ENCODE data around the gene UNC5A.

UNC5A gene

DNA sequence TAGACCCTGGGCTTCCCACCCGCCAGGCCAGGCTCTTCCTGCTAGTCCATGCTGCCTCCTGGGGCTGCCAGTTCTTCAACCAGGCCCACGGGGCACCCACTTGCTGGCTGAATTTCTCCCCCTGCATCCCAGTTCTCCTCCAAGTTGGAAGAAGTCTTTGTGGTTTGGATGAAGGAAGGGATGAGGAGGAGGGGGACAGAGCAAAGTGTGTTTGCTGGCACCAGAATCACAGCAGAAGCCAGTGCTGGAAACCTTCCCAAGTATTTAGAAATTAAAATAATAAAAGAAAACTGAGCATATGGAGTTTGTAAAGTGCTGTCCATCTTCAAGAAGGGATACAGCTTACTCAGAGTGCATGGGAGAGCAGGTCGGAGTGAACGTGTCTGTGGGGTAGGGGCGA is 19.4 kb upstream of the UNC5A start:
- H3K4me2 ChIP-seq (ENCODE audit: insufficient read depth, low read length), result no peak overlapping the region
- H3K36me3 ChIP-seq (ENCODE audit: insufficient read depth, low read length), result no peaks in the 10 kb centered on the region
- DNase-seq (no peak), ATAC-seq (ENCODE audit: insufficient read depth, low read depth) (no peak)
- no peaks in the 10 kb centered on the region for H3K4me1 ChIP-seq (ENCODE audit: insufficient read depth, low read length)
- TF ChIP-seq, protein P1, sequence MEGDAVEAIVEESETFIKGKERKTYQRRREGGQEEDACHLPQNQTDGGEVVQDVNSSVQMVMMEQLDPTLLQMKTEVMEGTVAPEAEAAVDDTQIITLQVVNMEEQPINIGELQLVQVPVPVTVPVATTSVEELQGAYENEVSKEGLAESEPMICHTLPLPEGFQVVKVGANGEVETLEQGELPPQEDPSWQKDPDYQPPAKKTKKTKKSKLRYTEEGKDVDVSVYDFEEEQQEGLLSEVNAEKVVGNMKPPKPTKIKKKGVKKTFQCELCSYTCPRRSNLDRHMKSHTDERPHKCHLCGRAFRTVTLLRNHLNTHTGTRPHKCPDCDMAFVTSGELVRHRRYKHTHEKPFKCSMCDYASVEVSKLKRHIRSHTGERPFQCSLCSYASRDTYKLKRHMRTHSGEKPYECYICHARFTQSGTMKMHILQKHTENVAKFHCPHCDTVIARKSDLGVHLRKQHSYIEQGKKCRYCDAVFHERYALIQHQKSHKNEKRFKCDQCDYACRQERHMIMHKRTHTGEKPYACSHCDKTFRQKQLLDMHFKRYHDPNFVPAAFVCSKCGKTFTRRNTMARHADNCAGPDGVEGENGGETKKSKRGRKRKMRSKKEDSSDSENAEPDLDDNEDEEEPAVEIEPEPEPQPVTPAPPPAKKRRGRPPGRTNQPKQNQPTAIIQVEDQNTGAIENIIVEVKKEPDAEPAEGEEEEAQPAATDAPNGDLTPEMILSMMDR (IDR thresholded peaks at IDR 0.05; ENCODE audit: borderline replicate concordance, extremely low read depth, low read length, poor library complexity, severe bottlenecking), result no peak
- TF ChIP-seq EZH2 (IDR thresholded peaks at IDR 0.05; ENCODE audit: borderline replicate concordance, low read depth, low read length, severe bottlenecking), result no peak
- H3K9me3 ChIP-seq (ENCODE audit: insufficient read depth, low read length, severe bottlenecking), result no peaks in the 10 kb centered on the region
- no peak overlapping the region for H3K4me3 ChIP-seq (ENCODE audit: low read depth in 1 of 2, low read length in 2 of 2)
- no peak overlapping the region for H2AFZ ChIP-seq (ENCODE audit: low read depth, low read length)
- H3K27ac ChIP-seq (ENCODE audit: low read length), result no peak overlapping the region
- no peak overlapping the region for H3K9ac ChIP-seq (ENCODE audit: low read depth, low read length)
- H3K27me3 ChIP-seq (ENCODE audit: insufficient read depth, low read length, poor library complexity), result no peaks in the 10 kb centered on the region
- peaks cover 10% of the 10 kb centered on the region; the same call in 1 of the 2 replicates for H4K20me1 ChIP-seq (ENCODE audit: insufficient read depth, low read length)
- H3K79me2 ChIP-seq (ENCODE audit: insufficient read depth, low read length), result no peaks in the 10 kb centered on the region

DNA sequence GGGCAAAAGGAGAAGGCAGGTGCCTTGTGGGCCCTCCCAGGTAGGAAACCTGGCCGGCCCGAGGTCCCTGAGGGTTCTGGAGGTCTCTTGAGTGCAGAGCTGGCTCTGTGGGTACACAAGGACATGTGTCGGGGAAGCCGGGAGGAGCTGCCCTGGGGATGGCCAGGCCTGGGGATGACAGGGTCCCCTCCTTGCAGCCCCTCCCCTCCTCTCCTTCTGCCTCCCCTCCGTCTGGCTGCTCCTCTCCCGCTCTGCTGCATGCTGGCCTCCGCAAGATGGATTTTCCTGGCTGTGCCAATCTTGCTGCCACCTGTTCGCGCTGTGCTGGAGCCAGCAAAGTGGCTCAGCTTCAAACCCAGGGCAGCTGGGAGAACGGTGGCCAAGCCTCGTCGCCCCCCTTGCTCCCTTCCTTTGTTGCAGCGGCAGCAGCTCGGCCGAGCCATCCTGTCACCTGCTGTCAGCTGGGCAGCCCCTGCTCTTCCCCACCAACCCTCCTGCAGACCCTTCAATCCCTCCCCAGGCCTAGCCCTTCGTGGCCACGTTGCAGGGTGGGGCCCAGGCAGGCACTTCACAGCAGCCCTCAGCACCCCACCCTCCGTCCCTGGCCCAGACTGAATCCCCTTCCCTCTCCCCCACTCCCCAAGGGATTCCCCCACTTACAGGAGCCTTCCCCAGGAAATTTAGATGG is 17.6 kb upstream of the UNC5A start:
- H3K27ac ChIP-seq (ENCODE audit: low read length), result no peak overlapping the region
- no peaks in the 10 kb centered on the region for H3K79me2 ChIP-seq (ENCODE audit: insufficient read depth, low read length)
- no peaks in the 10 kb centered on the region for H3K9me3 ChIP-seq (ENCODE audit: insufficient read depth, low read length, severe bottlenecking)
- H4K20me1 ChIP-seq (ENCODE audit: insufficient read depth, low read length), result peaks cover 10% of the 10 kb centered on the region; the same call in 1 of the 2 replicates
- H3K4me3 ChIP-seq (ENCODE audit: low read depth in 1 of 2, low read length in 2 of 2), result no peak overlapping the region
- H3K36me3 ChIP-seq (ENCODE audit: insufficient read depth, low read length), result no peaks in the 10 kb centered on the region
- H3K4me1 ChIP-seq (ENCODE audit: insufficient read depth, low read length), result no peaks in the 10 kb centered on the region
- H3K9ac ChIP-seq (ENCODE audit: low read depth, low read length), result no peak overlapping the region
- H3K27me3 ChIP-seq (ENCODE audit: insufficient read depth, low read length, poor library complexity), result no peaks in the 10 kb centered on the region
- ATAC-seq (ENCODE audit: insufficient read depth, low read depth) (no peak), DNase-seq (no peak)
- no peak overlapping the region for H2AFZ ChIP-seq (ENCODE audit: low read depth, low read length)
- TF ChIP-seq, protein P1 (IDR thresholded peaks at IDR 0.05; ENCODE audit: borderline replicate concordance, extremely low read depth, low read length, poor library complexity, severe bottlenecking), result no peak
- TF ChIP-seq EZH2 (IDR thresholded peaks at IDR 0.05; ENCODE audit: borderline replicate concordance, low read depth, low read length, severe bottlenecking), result no peak
- no peak overlapping the region for H3K4me2 ChIP-seq (ENCODE audit: insufficient read depth, low read length)

DNA sequence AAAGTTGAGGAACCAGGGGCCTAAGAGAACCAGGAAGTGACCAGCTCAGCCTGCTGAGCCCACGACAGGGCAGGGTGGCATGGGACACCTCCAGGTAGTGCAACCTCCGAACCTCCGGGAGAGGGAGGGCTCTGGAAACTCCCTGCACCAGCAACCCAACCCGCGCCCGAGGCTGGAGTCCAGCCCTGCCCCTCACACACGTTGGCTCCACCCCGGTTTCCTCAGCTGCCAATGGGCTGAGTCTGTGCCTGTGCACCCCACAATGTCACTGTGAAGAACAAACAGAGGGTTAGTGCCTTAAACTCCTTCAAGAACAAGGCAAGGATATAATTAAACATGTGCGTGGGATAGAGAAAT is 17.0 kb upstream of the UNC5A start:
- H3K27me3 ChIP-seq (ENCODE audit: insufficient read depth, low read length, poor library complexity), result no peaks in the 10 kb centered on the region
- H3K4me3 ChIP-seq (ENCODE audit: low read depth in 1 of 2, low read length in 2 of 2), result no peak overlapping the region
- H3K9ac ChIP-seq (ENCODE audit: low read depth, low read length), result no peak overlapping the region
- no peaks in the 10 kb centered on the region for H3K79me2 ChIP-seq (ENCODE audit: insufficient read depth, low read length)
- H3K9me3 ChIP-seq (ENCODE audit: insufficient read depth, low read length, severe bottlenecking), result no peaks in the 10 kb centered on the region
- TF ChIP-seq, protein P1 (IDR thresholded peaks at IDR 0.05; ENCODE audit: borderline replicate concordance, extremely low read depth, low read length, poor library complexity, severe bottlenecking), result no peak
- no peak for TF ChIP-seq EZH2 (IDR thresholded peaks at IDR 0.05; ENCODE audit: borderline replicate concordance, low read depth, low read length, severe bottlenecking)
- H2AFZ ChIP-seq (ENCODE audit: low read depth, low read length), result no peak overlapping the region
- ATAC-seq (ENCODE audit: insufficient read depth, low read depth) (no peak), DNase-seq (no peak)
- H3K27ac ChIP-seq (ENCODE audit: low read length), result no peak overlapping the region
- H3K4me1 ChIP-seq (ENCODE audit: insufficient read depth, low read length), result no peaks in the 10 kb centered on the region
- H3K36me3 ChIP-seq (ENCODE audit: insufficient read depth, low read length), result no peaks in the 10 kb centered on the region
- no peak overlapping the region for H3K4me2 ChIP-seq (ENCODE audit: insufficient read depth, low read length)
- H4K20me1 ChIP-seq (ENCODE audit: insufficient read depth, low read length), result peaks cover 9% of the 10 kb centered on the region; the same call in 1 of the 2 replicates
